HEK293 (cell line): ENCODE measurements around the gene PALD1.

Experiments used
- TRIM28 ChIP-seq: IDR thresholded peaks from 2 replicates; pipeline ENCODE4 v1.6.1; 2011; ENCODE audit warnings: low read length, control low read depth, borderline replicate concordance
- ZBTB7A ChIP-seq: fragments of 450-650 bp; formaldehyde crosslinking; IDR thresholded peaks from 2 replicates; pipeline ENCODE4 v1.5.1; 2016; ENCODE audit warnings: low read depth, missing biosample characterization, missing genetic modification characterization
- ZNF157 ChIP-seq: fragments of 450-650 bp; formaldehyde crosslinking; IDR thresholded peaks from 2 replicates; pipeline ENCODE4 v1.5.1; 2016; ENCODE audit warnings: missing biosample characterization, missing genetic modification characterization
- ZNF24 ChIP-seq: fragments of 450-650 bp; formaldehyde crosslinking; IDR thresholded peaks from 2 replicates; pipeline ENCODE4 v1.5.1; 2016; ENCODE audit warnings: missing biosample characterization, missing genetic modification characterization
- ZNF292 ChIP-seq: fragments of 450-650 bp; formaldehyde crosslinking; IDR thresholded peaks from 2 replicates; pipeline ENCODE4 v1.5.1; 2016; ENCODE audit warnings: low read depth, missing biosample characterization, missing genetic modification characterization, borderline replicate concordance
- ZNF600 ChIP-seq: fragments of 450-650 bp; formaldehyde crosslinking; IDR thresholded peaks from 2 replicates; pipeline ENCODE4 v1.5.1; 2016; ENCODE audit warnings: missing biosample characterization, missing genetic modification characterization
- ZNF677 ChIP-seq: fragments of 450-650 bp; IDR thresholded peaks from 2 replicates; pipeline ENCODE4 v1.5.0; 2018; ENCODE audit warnings: missing biosample characterization, mild to moderate bottlenecking, missing genetic modification characterization, moderate library complexity
- ZNF830 ChIP-seq: fragments of 450-650 bp; IDR thresholded peaks from 2 replicates; pipeline ENCODE4 v1.5.0; 2018; ENCODE audit warnings: missing biosample characterization, missing genetic modification characterization, low read depth, mild to moderate bottlenecking, moderate library complexity
- TF ChIP-seq, protein P1 (sequence below): fragments of 450-650 bp; formaldehyde crosslinking; IDR thresholded peaks from 2 replicates; pipeline ENCODE4 v1.5.1; 2016; ENCODE audit warnings: missing biosample characterization, missing genetic modification characterization
- TF ChIP-seq, protein P2 (sequence below): fragments of 450-650 bp; formaldehyde crosslinking; IDR thresholded peaks from 2 replicates; pipeline ENCODE4 v1.5.1; 2016; ENCODE audit warnings: missing biosample characterization, missing genetic modification characterization
- TF ChIP-seq, protein P3 (sequence below): fragments of 450-650 bp; formaldehyde crosslinking; IDR thresholded peaks from 2 replicates; pipeline ENCODE4 v1.5.1; 2016; ENCODE audit warnings: missing biosample characterization, missing genetic modification characterization
- TF ChIP-seq, protein P4 (sequence below): fragments of 450-650 bp; formaldehyde crosslinking; IDR thresholded peaks from 2 replicates; pipeline ENCODE4 v1.5.1; 2017; ENCODE audit warnings: missing biosample characterization, missing genetic modification characterization
- TF ChIP-seq, protein P5 (sequence below): fragments of 450-650 bp; formaldehyde crosslinking; IDR thresholded peaks from 2 replicates; pipeline ENCODE4 v1.5.1; 2016; ENCODE audit warnings: missing biosample characterization, missing genetic modification characterization

DNA sequence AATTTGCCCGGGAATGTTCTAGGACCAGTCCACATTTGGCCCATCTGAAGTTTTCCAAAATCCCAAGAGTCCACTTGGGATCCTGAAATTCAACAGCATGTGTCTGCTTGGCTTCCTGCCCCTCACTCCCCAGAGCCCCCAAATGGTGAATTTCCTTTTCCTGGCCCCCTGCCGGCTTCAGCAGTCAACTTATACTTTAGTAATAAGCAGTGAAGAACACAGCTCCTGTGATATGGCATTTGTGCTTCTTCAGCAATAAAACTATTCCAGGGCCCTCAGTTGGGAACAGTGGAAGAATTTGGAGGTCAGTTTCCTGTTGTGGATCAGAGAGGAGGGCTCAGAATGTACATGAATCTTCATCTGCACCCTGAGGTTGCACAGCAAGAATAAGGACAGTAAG lies 72.9 kb downstream of the PALD1 start:
- TF ChIP-seq, protein P1, sequence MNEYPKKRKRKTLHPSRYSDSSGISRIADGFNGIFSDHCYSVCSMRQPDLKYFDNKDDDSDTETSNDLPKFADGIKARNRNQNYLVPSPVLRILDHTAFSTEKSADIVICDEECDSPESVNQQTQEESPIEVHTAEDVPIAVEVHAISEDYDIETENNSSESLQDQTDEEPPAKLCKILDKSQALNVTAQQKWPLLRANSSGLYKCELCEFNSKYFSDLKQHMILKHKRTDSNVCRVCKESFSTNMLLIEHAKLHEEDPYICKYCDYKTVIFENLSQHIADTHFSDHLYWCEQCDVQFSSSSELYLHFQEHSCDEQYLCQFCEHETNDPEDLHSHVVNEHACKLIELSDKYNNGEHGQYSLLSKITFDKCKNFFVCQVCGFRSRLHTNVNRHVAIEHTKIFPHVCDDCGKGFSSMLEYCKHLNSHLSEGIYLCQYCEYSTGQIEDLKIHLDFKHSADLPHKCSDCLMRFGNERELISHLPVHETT (tag by site-specific recombination), result no peak
- TF ChIP-seq ZNF24 (tag by site-specific recombination) (no peak), TRIM28 (no peak), ZNF677 (tag by site-specific recombination) (no peak), ZBTB7A (no peak), ZNF292 (tag by site-specific recombination) (no peak), ZNF157 (no peak), ZNF830 (no peak), ZNF600 (tag by site-specific recombination) (no peak)
- TF ChIP-seq, protein P2, sequence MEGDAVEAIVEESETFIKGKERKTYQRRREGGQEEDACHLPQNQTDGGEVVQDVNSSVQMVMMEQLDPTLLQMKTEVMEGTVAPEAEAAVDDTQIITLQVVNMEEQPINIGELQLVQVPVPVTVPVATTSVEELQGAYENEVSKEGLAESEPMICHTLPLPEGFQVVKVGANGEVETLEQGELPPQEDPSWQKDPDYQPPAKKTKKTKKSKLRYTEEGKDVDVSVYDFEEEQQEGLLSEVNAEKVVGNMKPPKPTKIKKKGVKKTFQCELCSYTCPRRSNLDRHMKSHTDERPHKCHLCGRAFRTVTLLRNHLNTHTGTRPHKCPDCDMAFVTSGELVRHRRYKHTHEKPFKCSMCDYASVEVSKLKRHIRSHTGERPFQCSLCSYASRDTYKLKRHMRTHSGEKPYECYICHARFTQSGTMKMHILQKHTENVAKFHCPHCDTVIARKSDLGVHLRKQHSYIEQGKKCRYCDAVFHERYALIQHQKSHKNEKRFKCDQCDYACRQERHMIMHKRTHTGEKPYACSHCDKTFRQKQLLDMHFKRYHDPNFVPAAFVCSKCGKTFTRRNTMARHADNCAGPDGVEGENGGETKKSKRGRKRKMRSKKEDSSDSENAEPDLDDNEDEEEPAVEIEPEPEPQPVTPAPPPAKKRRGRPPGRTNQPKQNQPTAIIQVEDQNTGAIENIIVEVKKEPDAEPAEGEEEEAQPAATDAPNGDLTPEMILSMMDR (tag by site-specific recombination), result no peak
- TF ChIP-seq, protein P3, sequence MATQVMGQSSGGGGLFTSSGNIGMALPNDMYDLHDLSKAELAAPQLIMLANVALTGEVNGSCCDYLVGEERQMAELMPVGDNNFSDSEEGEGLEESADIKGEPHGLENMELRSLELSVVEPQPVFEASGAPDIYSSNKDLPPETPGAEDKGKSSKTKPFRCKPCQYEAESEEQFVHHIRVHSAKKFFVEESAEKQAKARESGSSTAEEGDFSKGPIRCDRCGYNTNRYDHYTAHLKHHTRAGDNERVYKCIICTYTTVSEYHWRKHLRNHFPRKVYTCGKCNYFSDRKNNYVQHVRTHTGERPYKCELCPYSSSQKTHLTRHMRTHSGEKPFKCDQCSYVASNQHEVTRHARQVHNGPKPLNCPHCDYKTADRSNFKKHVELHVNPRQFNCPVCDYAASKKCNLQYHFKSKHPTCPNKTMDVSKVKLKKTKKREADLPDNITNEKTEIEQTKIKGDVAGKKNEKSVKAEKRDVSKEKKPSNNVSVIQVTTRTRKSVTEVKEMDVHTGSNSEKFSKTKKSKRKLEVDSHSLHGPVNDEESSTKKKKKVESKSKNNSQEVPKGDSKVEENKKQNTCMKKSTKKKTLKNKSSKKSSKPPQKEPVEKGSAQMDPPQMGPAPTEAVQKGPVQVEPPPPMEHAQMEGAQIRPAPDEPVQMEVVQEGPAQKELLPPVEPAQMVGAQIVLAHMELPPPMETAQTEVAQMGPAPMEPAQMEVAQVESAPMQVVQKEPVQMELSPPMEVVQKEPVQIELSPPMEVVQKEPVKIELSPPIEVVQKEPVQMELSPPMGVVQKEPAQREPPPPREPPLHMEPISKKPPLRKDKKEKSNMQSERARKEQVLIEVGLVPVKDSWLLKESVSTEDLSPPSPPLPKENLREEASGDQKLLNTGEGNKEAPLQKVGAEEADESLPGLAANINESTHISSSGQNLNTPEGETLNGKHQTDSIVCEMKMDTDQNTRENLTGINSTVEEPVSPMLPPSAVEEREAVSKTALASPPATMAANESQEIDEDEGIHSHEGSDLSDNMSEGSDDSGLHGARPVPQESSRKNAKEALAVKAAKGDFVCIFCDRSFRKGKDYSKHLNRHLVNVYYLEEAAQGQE (tag by site-specific recombination), result no peak
- TF ChIP-seq, protein P4, sequence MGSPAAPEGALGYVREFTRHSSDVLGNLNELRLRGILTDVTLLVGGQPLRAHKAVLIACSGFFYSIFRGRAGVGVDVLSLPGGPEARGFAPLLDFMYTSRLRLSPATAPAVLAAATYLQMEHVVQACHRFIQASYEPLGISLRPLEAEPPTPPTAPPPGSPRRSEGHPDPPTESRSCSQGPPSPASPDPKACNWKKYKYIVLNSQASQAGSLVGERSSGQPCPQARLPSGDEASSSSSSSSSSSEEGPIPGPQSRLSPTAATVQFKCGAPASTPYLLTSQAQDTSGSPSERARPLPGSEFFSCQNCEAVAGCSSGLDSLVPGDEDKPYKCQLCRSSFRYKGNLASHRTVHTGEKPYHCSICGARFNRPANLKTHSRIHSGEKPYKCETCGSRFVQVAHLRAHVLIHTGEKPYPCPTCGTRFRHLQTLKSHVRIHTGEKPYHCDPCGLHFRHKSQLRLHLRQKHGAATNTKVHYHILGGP, result no peak
- TF ChIP-seq, protein P5, sequence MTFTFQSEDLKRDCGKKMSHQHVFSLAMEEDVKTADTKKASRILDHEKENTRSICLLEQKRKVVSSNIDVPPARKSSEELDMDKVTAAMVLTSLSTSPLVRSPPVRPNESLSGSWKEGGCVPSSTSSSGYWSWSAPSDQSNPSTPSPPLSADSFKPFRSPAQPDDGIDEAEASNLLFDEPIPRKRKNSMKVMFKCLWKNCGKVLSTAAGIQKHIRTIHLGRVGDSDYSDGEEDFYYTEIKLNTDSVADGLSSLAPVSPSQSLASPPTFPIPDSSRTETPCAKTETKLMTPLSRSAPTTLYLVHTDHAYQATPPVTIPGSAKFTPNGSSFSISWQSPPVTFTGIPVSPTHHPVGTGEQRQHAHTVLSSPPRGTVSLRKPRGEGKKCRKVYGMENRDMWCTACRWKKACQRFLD, result no peak
